Measurements from ENCODE around the gene L3MBTL4. TPM values are rescaled to one million over a fixed set of nuclear protein-coding genes. Genes with fewer than 3 reads are reported as not detected.
A peak's percentile ranks its signal among the peaks of the same experiment; 100 is the strongest.

L3MBTL4 gene
- total and polyA plus RNA-seq, 9 donors = 4.2 to 79.1 (median 23.7) TPM

DNA sequence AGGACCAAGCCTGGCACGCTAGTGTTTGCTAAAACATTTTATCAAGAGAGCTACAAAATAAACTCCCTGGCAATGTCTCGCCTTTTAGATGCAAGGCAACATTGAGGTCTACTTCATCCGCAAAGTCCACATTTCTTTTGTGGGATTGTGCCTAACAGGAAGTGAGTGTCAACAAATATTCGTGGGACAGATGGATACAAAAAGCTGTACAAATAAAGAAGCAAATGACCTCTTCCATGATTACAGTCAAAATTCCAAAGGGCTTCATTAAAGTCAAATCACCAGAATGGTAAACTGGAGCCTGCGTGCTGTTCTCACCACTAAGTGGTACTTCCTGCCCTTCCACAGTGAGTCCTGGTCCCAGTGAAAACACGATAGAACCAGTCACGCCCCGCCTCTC, 40.4 kb downstream of the L3MBTL4 start:
- no peak overlapping the region for H3K27ac ChIP-seq
- no peak overlapping the region for H3K4me3 ChIP-seq
- H3K4me1 ChIP-seq (ENCODE audit: insufficient read depth) = peaks cover 4% of the 10 kb centered on the region
- H3K9me3 ChIP-seq = no peaks in the 10 kb centered on the region
- no peak for DNase-seq
- WGBS, 3 donors = 75 to 83% (median 76%) methylated on average over 8 of the region's 8 CpGs
- H3K36me3 ChIP-seq = no peaks in the 10 kb centered on the region
- no peaks in the 10 kb centered on the region for H3K27me3 ChIP-seq
- intact Hi-C loops (cut with DNase I) = loop anchor here in 1 of 4 donors (10.0 kb wide), 1 partner anchor 60 kb away; no protein-coding TSS in a partner anchor
- no peak for TF ChIP-seq POLR2A (IDR thresholded peaks at IDR 0.05)
- no peak for TF ChIP-seq EP300 (IDR thresholded peaks at IDR 0.05)
- TF ChIP-seq, protein P1, sequence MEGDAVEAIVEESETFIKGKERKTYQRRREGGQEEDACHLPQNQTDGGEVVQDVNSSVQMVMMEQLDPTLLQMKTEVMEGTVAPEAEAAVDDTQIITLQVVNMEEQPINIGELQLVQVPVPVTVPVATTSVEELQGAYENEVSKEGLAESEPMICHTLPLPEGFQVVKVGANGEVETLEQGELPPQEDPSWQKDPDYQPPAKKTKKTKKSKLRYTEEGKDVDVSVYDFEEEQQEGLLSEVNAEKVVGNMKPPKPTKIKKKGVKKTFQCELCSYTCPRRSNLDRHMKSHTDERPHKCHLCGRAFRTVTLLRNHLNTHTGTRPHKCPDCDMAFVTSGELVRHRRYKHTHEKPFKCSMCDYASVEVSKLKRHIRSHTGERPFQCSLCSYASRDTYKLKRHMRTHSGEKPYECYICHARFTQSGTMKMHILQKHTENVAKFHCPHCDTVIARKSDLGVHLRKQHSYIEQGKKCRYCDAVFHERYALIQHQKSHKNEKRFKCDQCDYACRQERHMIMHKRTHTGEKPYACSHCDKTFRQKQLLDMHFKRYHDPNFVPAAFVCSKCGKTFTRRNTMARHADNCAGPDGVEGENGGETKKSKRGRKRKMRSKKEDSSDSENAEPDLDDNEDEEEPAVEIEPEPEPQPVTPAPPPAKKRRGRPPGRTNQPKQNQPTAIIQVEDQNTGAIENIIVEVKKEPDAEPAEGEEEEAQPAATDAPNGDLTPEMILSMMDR (IDR thresholded peaks at IDR 0.05) = no peak

DNA sequence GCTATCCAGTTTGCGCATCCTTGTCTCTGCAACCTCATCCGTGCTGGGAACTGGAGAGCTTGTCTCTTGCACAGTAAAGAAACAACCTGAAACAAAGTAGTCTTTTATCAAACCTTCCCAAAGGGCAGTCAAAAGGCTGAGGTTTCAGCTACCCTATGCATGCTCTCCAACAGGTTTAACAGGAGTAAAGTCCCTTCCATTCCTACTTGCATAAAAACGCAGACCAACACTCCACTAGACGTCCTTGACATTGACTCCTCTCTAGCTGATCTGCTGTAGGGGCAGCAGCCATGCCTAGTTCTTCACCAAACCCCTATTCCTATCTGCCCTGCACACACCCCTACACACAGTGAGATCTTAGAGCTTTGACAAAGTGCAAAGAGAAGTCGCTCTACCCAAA, 41.5 kb downstream of the L3MBTL4 start:
- Histone ChIP-seq H3K36me3 (no peaks in the 10 kb centered on the region), H3K9me3 (no peaks in the 10 kb centered on the region), H3K27ac (no peak overlapping the region), H3K4me1 (ENCODE audit: insufficient read depth) (peaks cover 4% of the 10 kb centered on the region), H3K27me3 (no peaks in the 10 kb centered on the region), H3K4me3 (no peak overlapping the region)
- intact Hi-C loops (cut with DNase I) = loop anchor here in 1 of 4 donors (10.0 kb wide), 1 partner anchor 58 kb away; no protein-coding TSS in a partner anchor
- DNase-seq = no peak
- WGBS, 3 donors = 55 to 73% (median 71%) methylated on average over 5 of the region's 5 CpGs
- no peak for TF ChIP-seq EP300 (IDR thresholded peaks at IDR 0.05)
- TF ChIP-seq, protein P1 (IDR thresholded peaks at IDR 0.05) = no peak
- TF ChIP-seq POLR2A (IDR thresholded peaks at IDR 0.05) = no peak

DNA sequence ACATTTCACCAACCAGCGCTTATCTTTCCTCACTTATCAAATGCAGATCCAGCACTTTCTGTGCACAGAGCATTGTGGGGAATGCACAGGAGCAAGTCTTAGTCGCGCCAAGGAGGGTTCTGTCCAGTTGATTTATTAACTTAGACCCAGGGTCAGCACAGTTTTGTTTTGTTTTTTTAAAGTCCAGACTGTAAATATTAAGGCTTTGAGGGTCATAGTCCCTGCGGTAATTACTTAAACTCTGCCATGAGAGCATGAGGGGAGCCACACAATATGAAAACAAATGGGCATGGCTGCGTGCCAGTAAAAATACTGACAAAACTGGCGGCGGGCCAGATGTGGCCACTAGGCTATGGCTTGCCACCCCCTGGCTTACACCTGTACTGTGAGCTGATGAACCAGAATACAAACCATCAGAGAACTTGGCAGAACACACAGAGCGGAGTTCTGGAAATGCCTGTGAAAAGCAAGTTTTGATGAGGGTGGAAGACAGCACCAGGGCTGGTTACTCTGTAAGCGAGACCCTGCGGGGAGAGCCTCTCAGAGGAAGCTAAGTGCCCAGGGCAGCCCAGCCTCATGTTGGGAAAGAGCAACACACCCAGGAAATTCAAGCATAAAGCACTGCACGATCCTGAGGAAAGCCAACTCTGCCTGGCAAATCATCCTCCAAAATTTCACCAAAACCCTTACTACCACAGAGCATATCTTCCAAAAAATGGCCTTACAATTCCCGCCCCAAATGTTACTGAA, 43.6 kb downstream of the L3MBTL4 start:
- WGBS, 3 donors = 28 to 47% (median 31%) methylated on average over 12 of the region's 12 CpGs
- TF ChIP-seq EP300 (IDR thresholded peaks at IDR 0.05) (no peak), POLR2A (IDR thresholded peaks at IDR 0.05) (no peak)
- TF ChIP-seq, protein P1 (IDR thresholded peaks at IDR 0.05) = no peak
- Histone ChIP-seq H3K27me3 (no peaks in the 10 kb centered on the region), H3K27ac (no peak overlapping the region), H3K4me1 (ENCODE audit: insufficient read depth) (peaks cover 6% of the 10 kb centered on the region), H3K4me3 (no peak overlapping the region), H3K9me3 (no peaks in the 10 kb centered on the region), H3K36me3 (no peaks in the 10 kb centered on the region)
- peak in 4 of 5 donors; percentile 36 to 56 (median 45) for DNase-seq
- intact Hi-C loops (cut with DNase I) = loop anchor here in 1 of 4 donors (10.0 kb wide), 1 partner anchor 56 kb away; no protein-coding TSS in a partner anchor

DNA sequence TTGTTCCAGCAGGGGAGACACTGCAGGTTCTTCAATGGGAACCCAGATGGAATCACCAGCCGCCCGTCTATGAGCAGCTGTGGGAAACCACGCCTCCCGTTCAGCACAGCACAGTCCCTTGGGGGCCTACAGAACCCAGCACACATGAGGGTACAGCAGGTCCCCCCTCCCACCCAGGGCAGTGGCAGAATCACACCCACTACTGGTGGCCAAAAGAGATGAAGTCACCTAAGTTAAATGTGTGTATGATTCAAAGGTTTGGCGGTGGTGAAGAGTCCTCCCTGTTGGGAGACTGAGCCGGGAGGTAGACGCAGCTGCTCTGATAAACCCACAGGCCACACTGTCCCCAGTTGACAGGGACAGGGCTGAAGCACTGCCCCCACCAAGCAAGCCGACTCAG, 44.3 kb downstream of the L3MBTL4 start:
- H3K4me3 ChIP-seq = no peak overlapping the region
- peak in 1 of 5 donors; percentile 16 for DNase-seq
- TF ChIP-seq, protein P1 (IDR thresholded peaks at IDR 0.05) = no peak
- TF ChIP-seq POLR2A (IDR thresholded peaks at IDR 0.05) (no peak), EP300 (IDR thresholded peaks at IDR 0.05) (no peak)
- H3K36me3 ChIP-seq = no peaks in the 10 kb centered on the region
- no peak overlapping the region for H3K27ac ChIP-seq
- no peaks in the 10 kb centered on the region for H3K27me3 ChIP-seq
- intact Hi-C loops (cut with DNase I) = loop anchor here in 1 of 4 donors (10.0 kb wide), 1 partner anchor 56 kb away; no protein-coding TSS in a partner anchor
- no peaks in the 10 kb centered on the region for H3K9me3 ChIP-seq
- peaks cover 6% of the 10 kb centered on the region for H3K4me1 ChIP-seq (ENCODE audit: insufficient read depth)
- whole genome bisulfite sequencing, 3 donors = 43 to 56% (median 51%) methylated on average over 8 of the region's 8 CpGs
